Testis (tissue), 2 donors: ENCODE data around the gene APC2.

ENCODE experiments used
- CTCF ChIP-seq, 3 experiments: fragments of 450-650 bp in 2 of 3; fragments of 200-600 bp in 1 of 3; sonication (generic) in 1 of 3; IDR thresholded peaks; one replicate each; pipeline ENCODE4 v1.5.1; 2016 to 2019; ENCODE audit warnings: antibody characterized with exemption in 3 of 3, mild to moderate bottlenecking in 2 of 3, moderate library complexity in 1 of 3
- POLR2A ChIP-seq: fragments of 450-650 bp; IDR thresholded peaks from one replicate; pipeline ENCODE4 v1.6.1; 2017; ENCODE audit warnings: antibody characterized with exemption, mild to moderate bottlenecking, moderate library complexity

GRCh38 chr19:1446713-1447481, 3.0 kb upstream of the APC2 start:
- no peak for TF ChIP-seq CTCF (IDR thresholded peaks at IDR 0.05)
- no peak for TF ChIP-seq POLR2A
